GM06990 (cell line): ENCODE data around the gene LPP.
"Not testable (repeated sequence)": the region's sequence is repeated elsewhere in the genome, so short reads cannot be mapped to it uniquely, and the experiment has no call there.

Experiments
- DNase-seq: peaks from one replicate; pipeline ENCODE4 v3.0.0-alpha.2; 2011; ENCODE audit not compliant: insufficient read length; ENCODE audit errors: extremely low read depth
- H3K27me3 ChIP-seq: replicated peaks from 2 replicates; pipeline ENCODE4 v1.6.0; 2011; ENCODE audit warnings: low read length; ENCODE audit not compliant: control insufficient read depth, insufficient read depth
- H3K36me3 ChIP-seq: 2 replicates; pipeline ENCODE4 v1.5.1; 2011; ENCODE audit warnings: low read length; ENCODE audit not compliant: control insufficient read depth, insufficient read depth
- H3K4me3 ChIP-seq: replicated peaks from 2 replicates; pipeline ENCODE4 v1.5.1; 2011; ENCODE audit warnings: low read depth, mild to moderate bottlenecking, control low read depth, low read length
- CTCF ChIP-seq: IDR thresholded peaks from 2 replicates; pipeline ENCODE4 v1.5.1; 2011; ENCODE audit warnings: low read length, control low read depth, mild to moderate bottlenecking, inconsistent platforms; ENCODE audit not compliant: insufficient read depth, poor library complexity, severe bottlenecking

The LPP gene

GRCh38 chr3:188634285-188634684 is 480.3 kb downstream of the LPP start:
- no peak for DNase-seq
- Histone ChIP-seq H3K27me3 (no peaks in the 10 kb centered on the region), H3K36me3 (no peaks in the 10 kb centered on the region), H3K4me3 (no peak overlapping the region)
- no peak for TF ChIP-seq CTCF

- Histone ChIP-seq H3K36me3 (no peaks in the 10 kb centered on the region), H3K4me3 (no peak overlapping the region), H3K27me3 (no peaks in the 10 kb centered on the region)
- no peak for DNase-seq
- TF ChIP-seq CTCF = no peak
These were observed 481.5 kb downstream of the LPP start for GRCh38 chr3:188635258-188636042.

- not testable (repeated sequence) for H3K36me3 ChIP-seq, H3K27me3 ChIP-seq, DNase-seq, H3K4me3 ChIP-seq
These were observed 482.3 kb downstream of the LPP start for GRCh38 chr3:188636292-188636691.

- TF ChIP-seq CTCF = no peak
- no peak for DNase-seq
- Histone ChIP-seq H3K27me3 (no peaks in the 10 kb centered on the region), H3K4me3 (no peak overlapping the region), H3K36me3 (no peaks in the 10 kb centered on the region)
These were observed 487.1 kb downstream of the LPP start for GRCh38 chr3:188641076-188641475.

GRCh38 chr3:188643736-188644135 is 489.8 kb downstream of the LPP start:
- DNase-seq = no peak
- TF ChIP-seq CTCF = no peak
- no peaks in the 10 kb centered on the region for H3K27me3 ChIP-seq
- no peak overlapping the region for H3K4me3 ChIP-seq
- H3K36me3 ChIP-seq = no peaks in the 10 kb centered on the region

- Histone ChIP-seq H3K4me3 (no peak overlapping the region), H3K27me3 (no peaks in the 10 kb centered on the region), H3K36me3 (no peaks in the 10 kb centered on the region)
- TF ChIP-seq CTCF = no peak
- DNase-seq = no peak
These were observed 492.6 kb downstream of the LPP start for GRCh38 chr3:188646592-188646991.
